ENCODE measurements around the gene DCAF6.
"Not testable (repeated sequence)": the region's sequence is repeated elsewhere in the genome, so short reads cannot be mapped to it uniquely, and the experiment has no call there.

Gene DCAF6

DNA sequence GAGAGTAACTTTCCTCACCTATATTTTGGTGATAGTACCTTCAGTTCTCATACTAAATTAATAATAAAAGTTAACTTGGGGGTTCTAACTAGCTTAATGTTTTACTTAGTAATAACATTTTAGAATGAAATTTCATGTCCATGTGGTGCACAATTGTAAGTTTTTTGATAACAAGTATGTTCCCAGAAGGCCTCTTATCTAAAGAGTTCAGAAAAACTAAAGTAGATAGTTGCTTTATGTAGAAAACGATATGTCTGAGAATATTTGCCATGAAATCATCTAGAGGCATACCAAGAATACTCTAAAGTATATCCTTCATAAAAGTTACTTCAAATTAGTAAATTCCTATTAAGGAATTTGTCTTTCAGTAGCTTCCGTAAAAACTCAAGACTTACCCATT lies 12.4 kb upstream of the DCAF6 start:
- DNase-seq = no peak

DNA sequence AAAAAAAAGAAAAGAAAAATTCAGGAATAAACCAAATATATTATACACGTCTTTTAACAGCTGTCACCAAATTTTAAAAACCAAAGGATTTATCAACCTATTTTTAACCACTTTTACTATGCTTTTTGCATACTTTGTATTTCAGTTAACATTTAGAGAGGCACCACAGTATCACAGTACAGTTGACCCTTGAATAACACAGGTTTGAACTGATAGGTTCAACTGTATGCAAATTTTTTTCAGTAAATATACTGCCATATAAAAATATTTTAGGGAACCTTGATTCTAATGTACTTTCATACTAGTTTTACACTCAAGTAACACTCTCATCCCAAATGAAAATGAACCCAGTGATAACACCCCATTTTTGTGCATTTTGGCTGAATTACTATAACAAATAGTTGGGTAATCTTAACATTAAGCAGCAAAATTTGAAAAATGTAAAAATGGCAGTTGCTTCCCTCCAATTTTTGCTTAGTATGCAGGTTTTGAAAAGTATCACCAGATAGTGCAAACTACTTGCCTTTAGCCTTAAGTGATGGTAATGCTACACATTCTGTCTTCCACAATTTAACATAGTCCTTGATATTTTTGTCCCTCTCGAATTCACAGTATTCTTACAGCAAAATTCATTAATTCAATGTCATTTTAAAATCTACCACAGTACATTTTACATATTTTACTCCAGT lies 11.8 kb upstream of the DCAF6 start:
- no peak for DNase-seq

DNA sequence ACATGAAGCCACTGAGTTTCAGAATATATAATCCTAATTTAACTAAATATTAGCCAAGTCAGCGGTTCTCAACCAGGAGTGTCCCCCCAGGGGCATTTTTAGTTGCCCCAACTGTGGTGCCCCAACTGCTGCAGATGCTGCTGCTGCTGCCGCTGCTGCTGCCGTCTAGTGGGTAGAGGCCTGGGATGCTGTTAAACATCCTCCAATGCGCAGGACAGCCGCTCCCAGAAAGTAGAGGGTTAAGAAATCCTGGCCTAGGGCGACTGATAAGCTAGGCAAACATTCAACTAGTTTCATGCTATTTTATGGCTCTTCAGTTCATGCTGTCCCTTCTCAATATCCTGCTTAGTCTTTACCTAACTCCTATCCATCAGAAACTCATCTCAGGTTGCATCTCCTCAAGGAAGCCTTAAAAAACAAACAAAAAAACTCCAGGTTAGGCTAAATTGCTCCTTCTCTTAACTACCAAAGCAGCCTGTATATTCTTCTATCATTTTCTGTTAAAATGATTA lies 9.9 kb upstream of the DCAF6 start:
- no peak for DNase-seq

DNA sequence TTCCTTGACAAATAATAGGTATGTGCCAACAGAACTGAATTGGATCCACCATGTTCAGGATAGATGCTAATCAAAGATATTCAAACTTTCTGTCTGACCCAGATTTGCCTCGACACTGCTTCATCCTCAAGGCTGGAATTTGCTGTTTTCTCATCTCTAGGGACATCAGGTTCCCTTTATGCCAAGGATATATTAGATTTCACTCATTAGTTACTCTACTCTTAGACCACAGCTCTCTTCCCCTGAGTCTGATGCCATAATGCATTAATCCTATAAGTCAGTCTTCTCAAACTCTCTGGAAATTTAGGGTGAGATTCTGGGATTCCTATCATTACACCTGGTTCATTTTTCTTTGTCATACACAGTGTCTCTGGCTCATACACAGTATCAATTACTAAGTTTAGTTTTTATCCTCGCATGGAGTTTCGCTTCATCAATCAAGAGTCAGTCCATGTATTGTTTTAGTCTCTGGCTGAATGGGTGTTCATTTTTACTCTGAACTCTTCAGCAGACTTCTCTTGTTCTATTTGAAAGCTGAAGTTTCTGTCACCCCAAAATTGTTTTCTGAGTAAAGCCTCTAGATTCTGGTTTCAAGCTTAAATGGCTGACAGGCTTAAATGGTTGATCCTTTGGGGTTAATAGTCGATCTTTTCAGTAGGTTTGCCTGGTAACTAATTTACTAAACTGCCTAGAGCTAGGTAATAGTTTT lies 9.3 kb upstream of the DCAF6 start:
- DNase-seq = no peak

DNA sequence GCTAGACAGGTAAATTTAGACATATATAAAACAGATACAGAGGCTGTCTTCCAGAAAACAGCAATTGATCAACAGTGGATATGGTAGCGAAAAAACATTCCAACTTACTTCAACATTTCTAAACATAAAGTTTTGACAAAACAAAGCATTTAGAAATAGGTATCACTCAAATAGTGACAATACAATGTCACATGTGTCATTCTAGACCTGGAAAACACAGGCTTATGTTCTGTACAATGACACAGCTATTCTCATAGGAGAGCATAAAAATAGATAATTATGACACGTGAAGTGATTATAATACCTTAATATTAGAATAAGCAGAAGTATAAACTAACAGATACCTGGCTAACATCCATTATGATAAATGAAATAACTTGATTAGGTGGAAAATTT lies 8.0 kb upstream of the DCAF6 start:
- DNase-seq = no peak

DNA sequence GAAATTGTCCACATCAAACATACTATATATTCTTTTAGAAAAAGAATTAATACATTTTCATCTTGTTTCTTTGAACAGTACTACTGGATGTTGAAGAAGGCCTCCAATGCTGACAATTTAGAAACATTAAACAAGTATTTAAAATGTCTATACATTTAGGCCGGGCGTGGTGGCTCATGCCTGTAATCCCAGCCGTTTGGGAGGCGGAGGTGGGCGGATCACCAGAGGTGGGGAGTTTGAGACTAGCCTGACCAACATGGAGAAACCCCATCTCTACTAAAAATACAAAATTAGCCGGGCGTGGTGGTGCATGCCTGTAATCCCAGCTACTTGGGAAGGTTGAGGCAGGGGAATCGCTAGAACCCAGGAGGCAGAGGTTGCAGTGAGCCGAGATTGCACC lies 7.6 kb upstream of the DCAF6 start:
- DNase-seq = not testable (repeated sequence)

DNA sequence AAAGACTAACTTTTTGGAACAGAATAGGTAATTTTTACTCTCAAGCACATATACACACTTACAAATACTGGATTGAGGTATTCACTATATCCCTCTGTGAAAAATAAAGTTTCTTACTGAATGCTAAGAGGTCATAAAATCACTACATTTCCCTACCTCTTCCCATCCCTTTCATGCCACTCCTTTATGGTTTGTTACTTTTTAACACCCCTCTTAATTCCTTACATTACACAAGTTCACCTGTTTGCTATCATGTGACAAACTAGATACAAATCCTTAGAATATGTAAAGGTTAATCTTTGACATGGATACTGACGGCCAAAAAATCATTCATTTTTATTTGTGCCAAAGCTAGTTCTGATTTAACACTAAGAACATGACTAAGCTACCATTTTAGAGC lies 6.8 kb upstream of the DCAF6 start:
- DNase-seq = no peak

DNA sequence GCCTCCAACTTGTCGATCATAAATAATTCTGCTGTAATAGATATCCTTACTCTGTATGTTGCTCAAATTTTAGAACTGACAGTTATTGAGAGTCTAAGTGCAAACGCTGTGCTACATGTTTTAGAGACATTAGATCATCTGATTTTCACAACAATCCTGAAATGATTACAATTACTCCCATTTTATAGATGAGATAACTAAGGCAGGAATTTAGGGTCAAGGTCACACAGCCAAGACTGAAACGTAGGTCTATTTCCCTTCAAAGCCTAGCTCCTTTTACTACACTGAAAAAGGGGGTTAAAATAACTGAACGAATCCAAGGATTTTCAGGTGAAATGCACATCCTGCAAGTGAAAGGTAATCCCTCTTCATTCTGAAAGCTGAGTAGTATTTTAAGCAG lies 2.7 kb upstream of the DCAF6 start:
- DNase-seq = no peak

DNA sequence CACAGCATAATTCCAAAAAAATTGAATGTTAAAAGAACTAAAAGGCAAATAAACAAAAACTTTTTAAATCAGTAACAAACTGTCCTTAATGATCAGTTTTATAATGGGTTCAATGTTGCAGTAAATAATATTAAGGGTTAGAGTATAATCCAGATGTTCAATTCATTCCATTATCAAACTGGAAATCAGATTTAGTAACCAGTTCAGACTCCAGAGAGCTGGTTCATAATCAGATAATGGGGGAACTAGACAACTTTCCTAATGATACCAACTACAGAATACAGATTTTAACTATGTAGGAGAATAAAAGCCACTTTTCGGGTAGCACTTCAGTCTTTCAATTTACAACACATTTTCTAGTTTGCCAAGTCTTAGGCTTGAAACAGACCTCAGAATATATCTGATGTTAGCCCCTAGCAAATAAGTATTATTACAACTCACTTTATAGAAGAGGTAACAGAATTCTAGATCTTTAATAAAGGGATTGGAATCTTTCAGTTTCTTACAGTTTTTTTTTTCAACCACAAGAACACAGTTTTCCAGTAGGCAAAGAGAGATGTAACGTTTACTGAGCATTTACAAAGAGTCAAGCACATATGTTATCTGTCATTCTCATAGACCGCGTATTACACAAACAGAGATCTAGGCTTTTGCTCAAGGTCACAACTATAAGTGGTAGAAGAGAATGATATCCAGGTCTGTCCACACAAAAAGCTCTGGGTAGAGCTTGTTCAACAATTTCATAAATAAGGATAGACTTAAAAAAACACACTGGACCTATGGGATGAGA lies 1.9 kb upstream of the DCAF6 start:
- DNase-seq = no peak

DNA sequence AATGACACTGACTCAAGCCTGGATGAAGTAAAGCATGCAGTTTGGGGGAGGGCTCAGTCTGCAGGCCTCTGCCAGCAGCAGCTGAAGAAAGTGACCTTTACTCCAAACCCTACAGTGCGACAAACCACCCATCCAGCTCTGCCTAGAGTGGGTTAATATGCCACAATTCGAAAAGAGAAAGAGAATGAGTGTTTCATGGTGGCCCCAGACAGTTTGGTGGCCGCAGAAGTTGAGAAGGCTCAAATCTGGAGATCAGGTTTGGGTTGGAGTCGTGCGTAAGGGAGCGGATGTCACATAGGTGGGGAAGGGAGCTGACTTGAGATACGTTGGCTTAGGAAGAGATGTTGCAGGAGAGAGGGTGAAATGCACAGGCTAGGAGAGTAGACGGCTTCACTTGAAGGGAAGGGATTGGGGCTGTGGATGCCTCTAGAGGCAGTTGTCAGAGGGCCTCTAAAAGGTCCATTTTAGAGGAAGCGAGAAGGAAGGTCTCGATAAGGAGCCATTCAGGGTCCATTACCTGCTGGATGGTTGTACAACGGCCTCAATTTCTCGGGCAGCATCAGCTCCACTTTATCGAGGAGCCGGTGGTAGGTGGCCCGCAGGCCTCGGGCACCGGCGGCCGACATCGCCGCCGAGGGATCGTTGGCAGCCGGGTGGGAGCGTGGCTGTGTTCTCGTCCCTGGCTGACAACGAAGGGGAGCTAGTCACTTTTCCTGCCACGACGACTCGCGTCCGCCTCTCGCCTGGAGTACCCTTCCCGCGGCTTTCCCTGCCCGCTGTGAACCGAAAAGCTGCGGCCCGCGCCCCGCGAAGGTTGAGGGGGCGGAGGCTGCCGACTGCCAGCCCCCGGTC lies 1.0 kb upstream of the DCAF6 start:
- DNase-seq = no peak

DNA sequence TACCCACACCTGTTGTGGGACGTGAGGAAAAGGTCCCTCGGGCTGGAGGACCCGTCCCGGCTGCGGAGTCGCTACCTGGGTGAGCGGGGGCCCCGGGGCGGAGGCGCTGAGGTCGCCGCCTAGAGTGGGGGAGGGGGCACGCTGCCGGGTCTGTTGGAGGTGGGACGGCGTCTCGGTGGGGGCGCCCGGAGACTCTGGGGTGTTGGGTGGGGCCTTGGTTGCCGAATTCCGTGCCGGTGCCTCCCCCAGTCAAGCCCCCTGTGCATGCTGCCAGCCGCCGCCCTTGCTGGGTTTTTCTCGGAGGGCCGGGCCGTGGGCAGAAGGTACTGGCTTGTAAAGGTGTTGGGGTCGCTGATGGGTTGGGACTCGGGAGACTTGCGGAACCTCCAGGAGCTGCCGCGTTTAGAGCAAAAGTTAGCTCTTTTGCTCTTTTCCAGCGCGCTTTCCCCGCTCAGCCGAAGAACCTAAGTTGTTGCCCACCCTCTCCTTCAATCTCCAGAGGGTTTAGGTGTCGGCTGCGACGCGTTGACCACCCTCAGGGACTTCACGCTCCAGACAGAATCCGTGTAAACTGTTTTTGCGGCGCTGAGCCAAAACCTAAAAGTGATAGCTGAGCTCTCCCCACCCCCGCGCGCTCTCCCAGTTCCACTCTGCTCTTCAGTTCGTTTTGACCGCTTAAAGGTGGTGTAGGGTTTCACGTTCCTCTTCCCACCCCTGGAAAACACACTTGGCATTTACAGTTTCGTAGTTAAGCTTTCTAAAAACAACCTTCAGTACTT lies 636 bp downstream of the DCAF6 start, which contains the start of gene MPC2:
TSS of gene MPC2 (minus strand) at position 143 of the 779 bp plus-strand sequence. CDS start 1,231 bp downstream, outside the sequence.
- peak; percentile 31 for DNase-seq

DNA sequence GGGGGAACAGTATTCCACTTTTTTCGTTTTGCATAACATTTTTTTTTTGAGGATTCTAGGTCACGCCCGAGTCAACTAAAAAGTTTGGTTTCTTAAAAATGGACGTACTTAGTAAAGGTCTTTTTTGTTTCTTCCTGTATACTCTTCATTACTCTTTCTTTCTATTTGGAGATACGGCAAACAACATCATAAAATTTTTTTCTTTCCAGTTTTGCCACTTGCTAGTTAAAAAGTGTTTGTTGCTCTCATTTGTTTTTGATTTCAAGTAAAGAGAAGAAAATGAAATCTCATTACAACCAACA lies 1.2 kb downstream of the DCAF6 start:
- DNase-seq = no peak

DNA sequence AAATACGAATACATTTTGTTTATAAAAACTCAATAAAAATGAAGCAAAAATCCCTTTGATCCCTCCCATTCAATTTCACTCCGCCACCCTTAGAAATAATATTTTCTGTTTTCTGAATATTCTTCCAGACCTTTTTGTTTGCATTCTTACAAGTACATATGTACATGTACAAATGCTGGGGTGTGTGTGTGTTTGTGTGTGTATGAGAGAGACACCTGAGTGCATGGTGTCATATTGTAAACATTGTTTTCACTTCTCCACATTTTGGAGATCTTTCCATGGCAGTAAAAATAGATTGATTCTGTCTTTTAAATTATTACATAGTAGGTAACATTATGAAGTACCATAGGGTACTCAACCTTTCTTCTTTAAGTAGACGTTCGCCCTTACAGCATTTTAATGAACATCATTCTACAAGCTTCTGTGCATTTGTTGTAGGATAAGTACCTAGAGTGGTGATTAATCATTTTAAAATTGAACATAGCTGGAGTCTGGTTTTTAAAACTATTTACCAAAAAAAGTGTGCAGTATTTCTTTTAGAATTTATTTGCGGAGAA lies 1.7 kb downstream of the DCAF6 start:
- peak; percentile 8 for DNase-seq

DNA sequence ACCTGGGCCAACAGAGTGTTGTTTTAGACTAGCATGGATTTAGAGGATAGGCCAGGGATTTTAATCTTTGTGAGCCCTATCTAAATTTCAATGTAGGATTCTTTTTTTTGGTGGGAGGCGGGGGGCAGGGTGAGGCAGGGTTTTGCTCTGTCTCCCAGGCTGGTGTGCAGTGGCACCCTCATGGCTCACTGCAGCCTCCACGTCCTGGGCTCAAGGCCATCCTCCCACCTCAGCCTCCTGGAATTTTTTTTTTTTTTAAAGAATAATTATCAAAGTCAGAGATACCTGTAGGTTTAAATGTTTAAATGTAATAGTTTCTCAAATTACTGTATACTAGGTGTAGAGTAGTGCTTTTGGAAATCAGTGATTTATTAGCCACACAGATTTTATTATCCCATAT lies 3.8 kb downstream of the DCAF6 start:
- no peak for DNase-seq

DNA sequence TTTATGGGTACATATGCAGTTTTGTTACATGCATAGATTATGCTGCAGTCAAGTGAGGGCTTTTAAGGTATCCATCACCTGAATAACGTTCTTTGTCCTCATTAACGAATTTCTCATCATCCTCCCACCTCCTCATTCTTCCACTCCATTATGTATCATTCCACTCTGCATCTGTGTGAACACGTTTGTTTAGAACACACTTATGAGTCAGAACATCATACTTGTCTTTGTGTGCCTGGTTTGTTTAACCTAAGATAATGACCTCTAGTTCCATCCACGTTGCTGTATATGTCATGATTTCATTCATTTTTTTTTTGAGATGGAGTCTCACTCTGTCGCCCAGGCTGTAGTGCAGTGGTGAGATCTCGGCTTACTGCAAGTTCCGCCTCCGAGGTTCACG lies 7.1 kb downstream of the DCAF6 start:
- DNase-seq = no peak

DNA sequence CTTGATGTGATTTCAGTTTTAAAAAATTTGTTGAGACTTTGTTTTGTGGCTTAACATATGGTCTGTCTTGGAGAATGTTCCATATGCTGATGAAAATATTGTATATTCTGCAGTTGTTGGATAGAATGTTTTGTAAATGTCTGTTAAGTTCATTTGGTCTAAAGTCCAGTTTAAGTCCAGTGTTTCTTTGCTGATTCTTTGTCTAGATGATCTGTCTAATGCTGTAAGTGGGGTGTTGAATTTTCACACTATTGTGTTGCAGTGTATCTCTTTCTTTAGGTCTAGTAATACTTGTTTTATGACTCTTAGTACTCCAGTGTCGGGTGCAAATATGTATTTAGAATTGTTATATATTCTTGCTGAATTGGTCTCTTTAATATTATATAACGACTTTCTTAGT lies 11.2 kb downstream of the DCAF6 start:
- DNase-seq = no peak

DNA sequence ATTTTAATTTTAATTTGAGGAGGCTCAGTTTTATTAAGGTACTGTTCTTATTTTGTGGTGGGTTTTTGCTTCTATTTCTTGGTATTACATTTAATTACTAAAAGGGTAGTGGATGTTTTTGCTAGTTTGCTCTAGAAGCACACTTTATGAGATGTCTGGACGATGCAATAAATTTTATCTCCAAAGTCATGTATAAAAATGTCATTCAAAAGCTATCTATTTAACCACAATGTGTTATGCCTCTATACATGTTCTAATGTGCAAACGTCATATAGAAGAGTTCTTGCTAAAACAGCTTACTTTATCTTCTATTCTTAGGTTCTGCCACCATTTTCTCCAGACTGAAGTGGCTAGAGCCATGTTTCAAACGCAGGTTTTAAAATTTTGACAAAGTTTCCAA lies 13.3 kb downstream of the DCAF6 start:
- no peak for DNase-seq

DNA sequence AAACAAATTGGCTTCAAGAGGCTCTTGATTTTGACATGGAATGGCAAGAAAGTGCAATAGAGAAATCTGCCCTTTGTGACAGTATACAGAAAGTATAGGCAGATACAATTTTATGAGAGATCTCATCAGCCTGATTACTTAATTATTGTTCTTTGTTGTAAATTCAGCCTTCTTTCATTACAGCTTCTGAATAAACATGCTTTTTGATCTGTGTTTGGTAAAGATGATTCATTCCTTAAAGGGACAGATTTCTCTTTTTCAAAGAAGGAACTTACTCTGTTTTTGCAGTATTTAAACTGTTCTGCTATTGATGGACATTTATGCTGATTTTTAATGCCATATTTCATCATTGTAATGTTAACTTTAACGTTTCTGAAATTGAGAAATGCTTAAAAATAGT lies 14.1 kb downstream of the DCAF6 start:
- no peak for DNase-seq

DNA sequence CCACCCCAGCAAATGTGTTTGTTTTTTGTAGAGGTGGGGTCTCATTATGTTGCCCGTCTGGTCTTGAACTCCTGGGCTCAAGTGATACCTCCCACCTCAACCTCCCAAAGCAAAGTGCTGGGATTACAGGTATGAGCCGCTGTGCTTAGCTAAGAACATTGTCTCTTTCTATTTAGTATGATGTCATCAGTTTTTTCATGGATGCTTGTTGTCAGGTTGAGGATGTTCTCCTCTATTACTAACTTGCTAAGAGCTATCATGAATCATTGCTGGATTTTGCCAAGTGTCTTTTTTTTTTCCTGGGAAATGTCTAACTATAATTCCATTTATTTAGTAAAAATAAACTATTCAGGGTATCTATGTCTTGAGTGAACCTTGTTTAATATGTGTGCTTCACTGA lies 19.4 kb downstream of the DCAF6 start:
- DNase-seq = no peak

DNA sequence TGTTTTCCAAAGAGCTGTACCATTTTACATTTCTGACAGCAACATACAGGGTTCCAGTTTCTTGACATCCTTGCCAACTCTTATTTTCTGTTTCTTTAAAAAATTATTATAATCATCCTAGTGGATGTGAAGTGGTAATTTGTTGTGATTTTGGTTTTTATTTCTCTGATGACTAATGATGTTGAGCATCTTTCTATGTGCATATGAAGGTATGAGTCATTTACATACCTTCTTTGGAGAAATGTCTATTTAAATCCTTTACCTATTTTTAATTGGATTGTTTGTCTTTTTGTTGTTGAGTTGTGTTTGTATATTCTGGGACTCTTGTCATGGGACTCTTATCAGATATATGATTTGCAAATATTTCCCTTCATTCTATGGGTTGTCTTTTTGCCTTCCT lies 21.2 kb downstream of the DCAF6 start:
- no peak for DNase-seq

DNA sequence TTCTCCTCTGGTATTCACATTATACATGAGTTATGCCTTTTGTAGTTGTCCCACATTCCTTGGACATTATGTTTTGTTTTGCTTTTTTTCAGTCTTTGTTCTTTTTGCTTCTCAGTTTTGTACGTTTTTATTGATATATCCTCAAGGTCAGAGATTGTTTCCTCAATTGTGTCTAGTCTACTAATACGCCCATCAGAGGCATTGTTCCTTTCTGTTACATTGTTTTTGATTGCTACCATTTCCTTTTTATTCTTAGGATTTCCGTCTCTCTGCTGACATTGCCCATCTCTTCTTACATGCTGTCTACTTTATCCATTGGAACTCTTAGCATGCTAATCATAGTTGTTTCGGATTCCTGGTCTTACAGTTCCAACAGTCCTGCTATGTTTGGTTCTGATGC lies 28.2 kb downstream of the DCAF6 start:
- no peak for DNase-seq

DNA sequence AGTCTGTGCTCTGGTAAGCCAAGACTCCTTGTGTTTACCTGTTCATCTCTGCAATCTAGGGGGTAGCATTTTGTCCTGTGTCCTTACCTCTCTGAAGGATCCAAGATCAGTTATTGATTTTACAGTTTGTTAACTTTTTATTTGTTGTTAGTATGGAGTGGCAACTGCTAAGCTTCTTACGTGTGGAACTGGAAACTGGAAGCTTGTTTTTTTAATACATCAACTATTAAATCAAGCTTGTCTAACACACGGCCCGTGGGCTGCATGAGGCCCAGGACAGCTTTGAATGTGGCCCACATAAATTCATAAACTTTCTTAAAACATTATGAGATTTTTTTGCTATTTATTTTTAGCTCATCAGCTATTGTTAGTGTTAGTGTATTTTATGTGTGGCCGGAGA lies 29.6 kb downstream of the DCAF6 start:
- no peak for DNase-seq
